B cell (primary cell): ENCODE data around the gene CCM2. TPM values are rescaled to one million over a fixed set of nuclear protein-coding genes. Genes with fewer than 3 reads are reported as not detected.
A peak's percentile ranks its signal among the peaks of the same experiment; 100 is the strongest.

ENCODE experiments used
- ATAC-seq: fragments of 200-7000 bp; cut with Tn5 transposase; one replicate; pipeline ENCODE4 v1.10.0; 2021; ENCODE audit warnings: low read depth, mild to moderate bottlenecking, moderate number of reproducible peaks, moderate library complexity
- CTCF ChIA-PET: fragments of 350-600 bp; sonication (Branson Sonifier 250); formaldehyde crosslinking; loops from one replicate; lab custom pipeline; 2021; ENCODE audit warnings: antibody characterized with exemption, inconsistent platforms; lab: Charles Lee
- POLR2A ChIA-PET: fragments of 350-600 bp; sonication (Branson Sonifier 250); formaldehyde crosslinking; loops from one replicate; lab custom pipeline; 2021; ENCODE audit warnings: antibody characterized with exemption; lab: Charles Lee
- DNase-seq: peaks from one replicate; pipeline ENCODE4 v3.0.0; 2013
- H2AFZ ChIP-seq: 2 replicates; pipeline ENCODE4 v1.6.1; 2012; ENCODE audit warnings: mild to moderate bottlenecking, low read depth, low read length; ENCODE audit not compliant: insufficient read depth, poor library complexity, severe bottlenecking
- H3K27ac ChIP-seq, 2 donors: 1 replicate in 1 of 2; 2 replicates in 1 of 2; pipeline ENCODE4 v1.5.1; 2012 to 2013; ENCODE audit warnings: low read length in 2 of 2, mild to moderate bottlenecking in 2 of 2, moderate library complexity in 1 of 2
- H3K27me3 ChIP-seq, 4 experiments: fragments of 200-600 bp in 1 of 4; sonication (generic) in 1 of 4; replicated peaks in 1 of 4; 1 replicate in 2 of 4; 2 replicates in 2 of 4; pipeline versions ENCODE4 v1.6.1 to v1.7.0; 2013 to 2016; ENCODE audit warnings: low read length in 3 of 4, mild to moderate bottlenecking in 2 of 4, mixed read lengths in 1 of 4, moderate library complexity in 1 of 4; ENCODE audit not compliant: insufficient read depth in 4 of 4, control insufficient read depth in 3 of 4; ENCODE audit errors: control extremely low read depth in 1 of 4
- H3K36me3 ChIP-seq, 2 experiments: replicated peaks in 1 of 2; 1 replicate in 1 of 2; 2 replicates in 1 of 2; pipeline versions ENCODE4 v1.6.1 to v1.7.1; 2013; ENCODE audit warnings: low read length in 1 of 2; ENCODE audit not compliant: insufficient read depth in 2 of 2, control insufficient read depth in 1 of 2; ENCODE audit errors: control extremely low read depth in 1 of 2, extremely low read depth in 1 of 2
- H3K4me1 ChIP-seq, 2 donors: fragments of 200-600 bp in 1 of 2; sonication (generic) in 1 of 2; 1 replicate in 1 of 2; 2 replicates in 1 of 2; pipeline versions ENCODE4 v1.5.1 to v1.6.1; 2013 to 2017; ENCODE audit warnings: low read length in 2 of 2; ENCODE audit not compliant: control insufficient read depth in 2 of 2, insufficient read depth in 2 of 2
- H3K4me2 ChIP-seq: replicated peaks from 2 replicates; pipeline ENCODE3; 2012; ENCODE audit warnings: mild to moderate bottlenecking, low read depth, low read length; ENCODE audit not compliant: poor library complexity, severe bottlenecking
- H3K4me3 ChIP-seq, 5 experiments: fragments of 200-600 bp in 1 of 5; sonication (generic) in 1 of 5; 1 replicate in 3 of 5; 2 replicates in 2 of 5; pipeline versions ENCODE4 v1.5.1 to v1.7.0; 2011 to 2016; ENCODE audit warnings: low read length in 4 of 5, mild to moderate bottlenecking in 4 of 5, low read depth in 2 of 5, control low read depth in 1 of 5, moderate library complexity in 1 of 5; ENCODE audit not compliant: insufficient read depth in 1 of 5; ENCODE audit errors: control extremely low read depth in 1 of 5, extremely low read depth in 1 of 5
- H3K79me2 ChIP-seq: fragments of 200-600 bp; sonication (generic); one replicate; pipeline ENCODE4 v1.6.0; 2016; ENCODE audit warnings: low read length; ENCODE audit not compliant: control insufficient read depth, insufficient read depth
- H3K9ac ChIP-seq: fragments of 200-600 bp; sonication (generic); 2 replicates; pipeline ENCODE4 v1.6.1; 2017; ENCODE audit warnings: mild to moderate bottlenecking, low read length, moderate library complexity
- H3K9me3 ChIP-seq, 3 donors: one replicate each; pipeline versions ENCODE4 v1.6.1 to v1.7.1; 2013; ENCODE audit warnings: low read length in 2 of 3; ENCODE audit not compliant: control insufficient read depth in 2 of 3, insufficient read depth in 1 of 3; ENCODE audit errors: control extremely low read depth in 1 of 3
- H4K20me1 ChIP-seq: 2 replicates; pipeline ENCODE4 v1.6.0; 2012; ENCODE audit warnings: mild to moderate bottlenecking, low read length; ENCODE audit not compliant: insufficient read depth, control insufficient read depth, poor library complexity, severe bottlenecking
- H3K27ac Mint-ChIP-seq: one replicate; pipeline ENCODE4 v1.8.0; 2021; ENCODE audit warnings: mixed read lengths
- H3K27me3 Mint-ChIP-seq: one replicate; pipeline ENCODE4 v1.8.0; 2021; ENCODE audit warnings: mixed read lengths
- H3K4me1 Mint-ChIP-seq: one replicate; pipeline ENCODE4 v1.8.0; 2021; ENCODE audit warnings: mixed read lengths
- H3K4me3 Mint-ChIP-seq: one replicate; pipeline ENCODE4 v1.8.0; 2021; ENCODE audit warnings: mixed read lengths
- H3K9me3 Mint-ChIP-seq: one replicate; pipeline ENCODE4 v1.8.0; 2022; ENCODE audit warnings: mixed read lengths; ENCODE audit not compliant: insufficient read depth
- EZH2 ChIP-seq: IDR thresholded peaks from 2 replicates; pipeline ENCODE4 v1.6.1; 2012; ENCODE audit warnings: borderline replicate concordance, low read depth, mild to moderate bottlenecking, moderate library complexity, low read length; ENCODE audit not compliant: insufficient read depth, poor library complexity, severe bottlenecking
- WGBS: methylation state at CpG from one replicate; pipeline ENCODE4 v1.1.5; 2013; ENCODE audit warnings: missing lambda C conversion rate; ENCODE audit not compliant: insufficient coverage; 5-methylcytosine and 5-hydroxymethylcytosine counted together
- intact Hi-C: fragments of 100-400 bp; cut with micrococcal nuclease; formaldehyde crosslinking; loops from one replicate; pipeline ENCODE4 v1.10.0; 2022
- polyA plus RNA-seq: library from polyadenylated mRNA; depleted of rRNA; stranded (reverse); fragments of >200 nt; gene quantifications from 2 replicates; pipeline ENCODE4 v1.2.3, GENCODE V29; 2012
- total RNA-seq, 2 donors: library from RNA; stranded (reverse); fragments of 120-200 nt in 1 of 2; gene quantifications; 1 replicate in 1 of 2; 2 replicates in 1 of 2; pipeline versions ENCODE4 v1.2.3 to v1.2.4, GENCODE V29; 2013 to 2022
- TF ChIP-seq, protein P1 (sequence below): fragments of 200-600 bp; IDR thresholded peaks from one replicate; pipeline ENCODE4 v1.8.0; 2022; ENCODE audit warnings: antibody characterized with exemption, mild to moderate bottlenecking

Gene CCM2
- total and polyA plus RNA-seq, 2 donors (not counting 1 experiment from before 2014, with no cell fraction given): 150 to 201 TPM

DNA sequence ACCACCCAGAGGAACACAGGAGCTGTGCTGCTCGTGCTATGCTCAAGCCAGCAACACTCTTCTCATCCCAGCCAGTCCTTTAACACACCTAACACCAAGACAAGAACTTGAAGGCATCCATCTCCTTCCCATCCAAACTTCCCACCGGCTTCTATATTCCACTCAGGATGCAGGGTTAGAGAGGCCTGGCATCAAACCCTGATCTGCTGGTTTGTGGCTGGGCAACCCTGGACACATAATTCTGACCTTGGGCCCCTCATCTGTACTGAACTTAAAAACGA is 15.6 kb upstream of the CCM2 start:
- no peak for ATAC-seq
- Histone ChIP-seq H4K20me1 (no peaks in the 10 kb centered on the region), H3K4me1 (peaks cover 49 to 60% of the 10 kb centered on the region in 2 donors), H2AFZ (no peak overlapping the region), H3K9me3 (no peaks in the 10 kb centered on the region), H3K27me3 (no peaks in the 10 kb centered on the region), H3K4me3 (no peak overlapping the region), H3K27ac (peak overlapping the region in 1 of 2 donors; percentile 97), H3K79me2 (peaks cover 22% of the 10 kb centered on the region), H3K4me2 (peak overlapping the region; percentile 90), H3K9ac (no peak overlapping the region), H3K36me3 (peaks cover 0 to 44% of the 10 kb centered on the region in 2 experiments)
- Mint-ChIP-seq H3K4me3 (peak overlapping the region; percentile 60), H3K4me1 (peaks cover 70% of the 10 kb centered on the region), H3K27me3 (no peaks in the 10 kb centered on the region), H3K9me3 (no peaks in the 10 kb centered on the region), H3K27ac (peak overlapping the region; percentile 98)
- TF ChIP-seq EZH2: no peak
- TF ChIP-seq, protein P1, sequence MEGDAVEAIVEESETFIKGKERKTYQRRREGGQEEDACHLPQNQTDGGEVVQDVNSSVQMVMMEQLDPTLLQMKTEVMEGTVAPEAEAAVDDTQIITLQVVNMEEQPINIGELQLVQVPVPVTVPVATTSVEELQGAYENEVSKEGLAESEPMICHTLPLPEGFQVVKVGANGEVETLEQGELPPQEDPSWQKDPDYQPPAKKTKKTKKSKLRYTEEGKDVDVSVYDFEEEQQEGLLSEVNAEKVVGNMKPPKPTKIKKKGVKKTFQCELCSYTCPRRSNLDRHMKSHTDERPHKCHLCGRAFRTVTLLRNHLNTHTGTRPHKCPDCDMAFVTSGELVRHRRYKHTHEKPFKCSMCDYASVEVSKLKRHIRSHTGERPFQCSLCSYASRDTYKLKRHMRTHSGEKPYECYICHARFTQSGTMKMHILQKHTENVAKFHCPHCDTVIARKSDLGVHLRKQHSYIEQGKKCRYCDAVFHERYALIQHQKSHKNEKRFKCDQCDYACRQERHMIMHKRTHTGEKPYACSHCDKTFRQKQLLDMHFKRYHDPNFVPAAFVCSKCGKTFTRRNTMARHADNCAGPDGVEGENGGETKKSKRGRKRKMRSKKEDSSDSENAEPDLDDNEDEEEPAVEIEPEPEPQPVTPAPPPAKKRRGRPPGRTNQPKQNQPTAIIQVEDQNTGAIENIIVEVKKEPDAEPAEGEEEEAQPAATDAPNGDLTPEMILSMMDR: no peak
- CTCF ChIA-PET: interaction anchor here (0.7 to 4.0 kb wide), 3 partner anchors 11 to 96 kb away, joined by 3 to 14 read pairs (median 3); no protein-coding TSS in a partner anchor
- WGBS: 64% methylated on average over 3 of the region's 3 CpGs
- POLR2A ChIA-PET: interaction anchor here (0.6 kb wide), 1 partner anchor 56 kb away, joined by 8 read pairs; no protein-coding TSS in a partner anchor
- no peak for DNase-seq
- intact Hi-C loops: no loop called here

DNA sequence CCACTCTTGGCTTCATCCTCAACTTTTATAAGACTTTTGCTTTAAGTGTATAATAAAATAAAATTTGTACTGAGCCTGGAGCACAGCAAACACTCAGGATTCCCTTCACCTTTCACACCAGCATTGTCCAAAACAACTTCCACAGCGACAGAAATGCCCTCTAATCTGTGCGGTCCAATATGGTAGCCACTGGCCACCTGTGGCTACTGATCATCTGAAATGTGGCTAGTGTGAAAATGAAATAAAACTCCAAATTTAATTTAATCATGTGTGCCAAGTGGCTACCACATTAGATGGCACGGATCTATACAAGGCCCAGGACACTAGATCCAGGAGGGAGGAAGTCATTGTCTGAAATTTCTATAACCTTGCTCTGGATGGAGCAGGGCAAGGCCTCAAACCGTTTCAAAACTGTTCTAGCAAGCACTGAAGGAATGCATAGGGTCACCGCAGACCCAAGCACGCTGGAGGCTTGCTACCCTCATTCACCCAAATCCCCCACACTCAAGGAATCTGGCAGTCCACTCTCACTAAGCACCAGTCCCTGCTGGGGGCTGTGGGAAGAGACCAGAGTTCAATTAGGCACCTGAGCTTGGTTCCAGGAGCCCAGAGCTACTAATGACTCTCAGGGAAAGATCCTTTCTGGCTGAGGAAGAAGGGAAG is 14.8 kb upstream of the CCM2 start:
- Mint-ChIP-seq H3K27me3 (no peaks in the 10 kb centered on the region), H3K4me3 (peak overlapping the region; percentile 98), H3K9me3 (no peaks in the 10 kb centered on the region), H3K27ac (peak overlapping the region; percentile 98), H3K4me1 (peaks cover 62% of the 10 kb centered on the region)
- H3K9me3 ChIP-seq: no peaks in the 10 kb centered on the region
- intact Hi-C loops: loop anchor here (5.0 kb wide), 2 partner anchors 138 to 233 kb away; partner anchors contain the start of gene H2AZ2
- TF ChIP-seq, protein P1: no peak
- no peak for TF ChIP-seq EZH2
- CTCF ChIA-PET: interaction anchor here (4.0 kb wide), 1 partner anchor 12 kb away, joined by 14 read pairs; no protein-coding TSS in a partner anchor
- ATAC-seq: no peak
- peak overlapping the region; percentile 90 for H3K4me2 ChIP-seq
- H3K4me3 ChIP-seq: peak overlapping the region; percentile 36 to 92 (median 73)
- H3K4me1 ChIP-seq: peaks cover 42 to 52% of the 10 kb centered on the region in 2 donors
- POLR2A ChIA-PET: interaction anchor here (0.7 to 1.3 kb wide), 4 partner anchors 14 to 42 kb away, joined by 3 to 6 read pairs (median 4); no protein-coding TSS in a partner anchor
- H3K9ac ChIP-seq: peak overlapping the region; percentile 78
- H3K27ac ChIP-seq: peak overlapping the region; percentile 97 to 98
- H2AFZ ChIP-seq: no peak overlapping the region
- no peak for DNase-seq
- H4K20me1 ChIP-seq: no peaks in the 10 kb centered on the region
- peaks cover 0 to 44% of the 10 kb centered on the region in 2 experiments for H3K36me3 ChIP-seq
- WGBS: 53% methylated on average over 2 of the region's 6 CpGs
- no peaks in the 10 kb centered on the region for H3K27me3 ChIP-seq
- peaks cover 22% of the 10 kb centered on the region for H3K79me2 ChIP-seq
